ENCODE results near the gene MFN2. TPM values are rescaled to one million over a fixed set of nuclear protein-coding genes. Genes with fewer than 3 reads are reported as not detected.

Gene MFN2
- total and polyA plus RNA-seq, 9 of the 15 experiments (the other 6 are each of a cell fraction or from before 2014, with no cell fraction given): 10.5 to 158 (median 87.1) TPM

- TF ChIP-seq FIP1L1 (IDR thresholded peaks at IDR 0.05; ENCODE audit: low read depth, low read length, poor library complexity, severe bottlenecking) (no peak), MTA1 (IDR thresholded peaks at IDR 0.05; ENCODE audit: borderline replicate concordance) (0 out of 2 replicates have a peak, but pooled peaks have one; percentile 17), TSHZ1 (CRISPR knock-in tag; IDR thresholded peaks at IDR 0.05) (no peak), GABPB1 (CRISPR knock-in tag; IDR thresholded peaks at IDR 0.05) (peak; percentile 38; the same call in 1 of the 2 replicates), FOXM1 (IDR thresholded peaks at IDR 0.05; ENCODE audit: low read depth) (peak; percentile 20; the same call in 1 of the 2 replicates), FOXM1 (CRISPR knock-in tag; IDR thresholded peaks at IDR 0.05; ENCODE audit: low read depth) (no peak), ZNF436 (CRISPR knock-in tag; IDR thresholded peaks at IDR 0.05) (no peak), NEUROD1 (IDR thresholded peaks at IDR 0.05; ENCODE audit: borderline replicate concordance, low read depth, low read length, partially characterized antibody) (no peak), ADNP (tag; IDR thresholded peaks at IDR 0.05) (peak; percentile 58; the same call in 1 of the 2 replicates), BCOR (IDR thresholded peaks at IDR 0.05) (peak; percentile 97), MECOM (CRISPR knock-in tag; IDR thresholded peaks at IDR 0.05) (0 out of 2 replicates have a peak, but pooled peaks have one; percentile 38), NR2C2 (CRISPR knock-in tag; IDR thresholded peaks at IDR 0.05) (no peak), NR2C2 (tag; IDR thresholded peaks at IDR 0.05) (peak; percentile 86), DMBX1 (CRISPR knock-in tag; IDR thresholded peaks at IDR 0.05; ENCODE audit: borderline replicate concordance) (0 out of 2 replicates have a peak, but pooled peaks have one; percentile 30), RBM14 (IDR thresholded peaks at IDR 0.05; ENCODE audit: borderline replicate concordance, insufficient read depth, low read depth, low read length) (0 out of 2 replicates have a peak, but pooled peaks have one; percentile 9), CHD1 (IDR thresholded peaks at IDR 0.05; ENCODE audit: low read length) (no peak), SFPQ (IDR thresholded peaks at IDR 0.05; ENCODE audit: low read depth, low read length) (no peak), ZNF395 (CRISPR knock-in tag; IDR thresholded peaks at IDR 0.05) (0 out of 2 replicates have a peak, but pooled peaks have one; percentile 19)
These were observed 39.7 kb downstream of the MFN2 start (continued) for GRCh38 chr1:12019858-12020509.
